Neuron (in vitro differentiated cells): ENCODE results near the gene ZNF121.
"Not testable (repeated sequence)": the region's sequence is repeated elsewhere in the genome, so short reads cannot be mapped to it uniquely, and the experiment has no call there.

Experiments
- H2AFZ ChIP-seq: one replicate; pipeline ENCODE4 v1.6.1; 2013; ENCODE audit warnings: low read depth, mild to moderate bottlenecking, inconsistent platforms, low read length, moderate library complexity
- H3K27me3 ChIP-seq: one replicate; pipeline ENCODE4 v1.6.1; 2013; ENCODE audit warnings: low read length; ENCODE audit not compliant: insufficient read depth
- H3K36me3 ChIP-seq: one replicate; pipeline ENCODE4 v1.6.1; 2013; ENCODE audit warnings: low read length; ENCODE audit not compliant: insufficient read depth
- H3K4me1 ChIP-seq: one replicate; pipeline ENCODE4 v1.6.1; 2013; ENCODE audit warnings: low read length; ENCODE audit not compliant: insufficient read depth
- H3K4me3 ChIP-seq: 2 replicates; pipeline ENCODE4 v1.5.1; 2013; ENCODE audit warnings: mild to moderate bottlenecking, low read length, moderate library complexity
- H3K9me3 ChIP-seq: one replicate; pipeline ENCODE4 v1.6.1; 2013; ENCODE audit warnings: low read length

ZNF121 gene

DNA sequence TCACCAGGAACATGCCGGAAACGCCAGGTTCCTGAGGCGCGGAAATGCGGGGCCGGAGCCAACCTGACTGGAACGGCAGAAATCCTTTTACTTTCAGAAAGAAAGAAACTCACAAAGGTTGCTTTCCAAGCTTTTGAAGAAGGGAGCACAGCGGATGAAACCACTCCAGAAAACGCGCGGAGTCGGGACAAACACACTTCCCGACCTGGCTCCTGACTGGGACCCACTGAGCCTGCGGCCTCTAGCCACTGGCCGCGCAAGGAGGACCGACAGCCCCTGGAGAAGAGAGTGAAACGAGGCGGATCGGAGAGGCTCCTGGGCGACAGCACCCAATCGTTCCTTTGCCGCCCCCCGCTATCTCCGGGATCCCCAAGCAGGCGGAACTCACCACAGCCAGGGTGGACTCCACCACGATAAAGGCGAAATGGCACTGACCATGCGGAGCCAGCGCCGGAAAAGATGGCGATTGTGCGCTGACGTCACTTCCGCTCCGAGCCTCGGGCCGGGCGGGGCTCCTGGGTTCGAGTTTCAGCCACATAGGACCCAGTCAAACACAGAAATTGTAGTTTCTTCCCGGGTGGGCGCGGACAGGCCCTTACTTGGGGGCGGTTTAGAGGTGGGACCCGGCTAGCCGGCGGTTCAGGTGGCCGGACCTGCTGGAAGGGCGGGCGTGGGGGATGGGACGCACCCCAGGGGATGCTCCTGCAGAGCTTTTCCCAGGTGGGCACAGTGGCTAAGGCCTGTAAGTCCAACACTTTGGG is at the start of gene ZNF121:
Gene ZNF121, minus strand, starts transcription at position 432 of the 761 bp plus-strand sequence. CDS start 16,407 bp downstream, outside the sequence.
- H3K9me3 ChIP-seq = peaks cover 17% of the 10 kb centered on the region
- H3K36me3 ChIP-seq = peaks cover 18% of the 10 kb centered on the region
- H3K4me1 ChIP-seq = peaks cover 2% of the 10 kb centered on the region
- no peaks in the 10 kb centered on the region for H3K27me3 ChIP-seq
- H2AFZ ChIP-seq = peak within 1 kb of the TSS; percentile 74
- peak within 1 kb of the TSS; percentile 97 for H3K4me3 ChIP-seq

DNA sequence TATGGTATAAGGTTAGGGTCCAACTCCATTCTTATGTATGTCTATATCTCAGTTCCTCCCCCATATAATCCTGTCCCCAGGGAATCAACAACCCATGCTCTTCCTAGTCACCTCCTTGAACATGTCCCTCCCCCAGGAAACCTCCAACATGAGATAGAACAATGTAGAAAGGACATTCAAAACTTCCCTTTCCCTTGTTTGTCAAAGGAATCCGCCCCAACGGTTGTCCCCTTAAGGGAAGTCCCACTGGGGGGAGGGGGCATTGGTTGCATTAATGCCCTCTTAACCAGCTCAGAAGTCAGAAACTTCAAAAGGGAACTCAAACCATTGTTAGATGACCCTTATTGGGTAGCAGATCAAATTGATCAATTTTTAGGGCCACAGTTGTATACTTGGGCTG is 43.6 kb upstream of the ZNF121 start:
- Histone ChIP-seq H3K36me3 (peaks cover 42% of the 10 kb centered on the region), H3K4me3 (no peak overlapping the region), H2AFZ (no peak overlapping the region), H3K9me3 (peaks cover 2% of the 10 kb centered on the region), H3K4me1 (peaks cover 2% of the 10 kb centered on the region), H3K27me3 (no peaks in the 10 kb centered on the region)

DNA sequence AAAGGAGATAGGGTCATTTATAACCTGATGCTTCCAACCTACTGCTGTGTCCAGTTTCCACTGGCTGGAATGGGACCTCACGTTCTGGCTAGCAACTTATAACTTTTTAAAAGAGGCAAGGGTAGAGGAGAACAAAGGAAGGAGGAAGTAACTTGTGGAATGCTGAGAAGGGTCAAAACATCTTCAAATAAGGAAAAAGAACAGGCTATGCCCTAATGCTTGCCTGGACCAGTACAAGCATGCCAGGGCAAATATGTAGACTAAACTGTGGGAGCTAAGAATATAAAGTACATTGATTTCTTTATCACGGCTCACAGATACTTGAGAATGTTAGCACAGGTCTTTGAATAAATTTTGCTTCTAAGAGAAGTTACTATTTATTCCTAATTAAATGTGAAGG is 38.2 kb upstream of the ZNF121 start:
- no peaks in the 10 kb centered on the region for H3K9me3 ChIP-seq
- peaks cover 20% of the 10 kb centered on the region for H3K36me3 ChIP-seq
- peaks cover 15% of the 10 kb centered on the region for H3K4me1 ChIP-seq
- no peaks in the 10 kb centered on the region for H3K27me3 ChIP-seq
- H3K4me3 ChIP-seq = peak overlapping the region; percentile 15
- H2AFZ ChIP-seq = no peak overlapping the region

DNA sequence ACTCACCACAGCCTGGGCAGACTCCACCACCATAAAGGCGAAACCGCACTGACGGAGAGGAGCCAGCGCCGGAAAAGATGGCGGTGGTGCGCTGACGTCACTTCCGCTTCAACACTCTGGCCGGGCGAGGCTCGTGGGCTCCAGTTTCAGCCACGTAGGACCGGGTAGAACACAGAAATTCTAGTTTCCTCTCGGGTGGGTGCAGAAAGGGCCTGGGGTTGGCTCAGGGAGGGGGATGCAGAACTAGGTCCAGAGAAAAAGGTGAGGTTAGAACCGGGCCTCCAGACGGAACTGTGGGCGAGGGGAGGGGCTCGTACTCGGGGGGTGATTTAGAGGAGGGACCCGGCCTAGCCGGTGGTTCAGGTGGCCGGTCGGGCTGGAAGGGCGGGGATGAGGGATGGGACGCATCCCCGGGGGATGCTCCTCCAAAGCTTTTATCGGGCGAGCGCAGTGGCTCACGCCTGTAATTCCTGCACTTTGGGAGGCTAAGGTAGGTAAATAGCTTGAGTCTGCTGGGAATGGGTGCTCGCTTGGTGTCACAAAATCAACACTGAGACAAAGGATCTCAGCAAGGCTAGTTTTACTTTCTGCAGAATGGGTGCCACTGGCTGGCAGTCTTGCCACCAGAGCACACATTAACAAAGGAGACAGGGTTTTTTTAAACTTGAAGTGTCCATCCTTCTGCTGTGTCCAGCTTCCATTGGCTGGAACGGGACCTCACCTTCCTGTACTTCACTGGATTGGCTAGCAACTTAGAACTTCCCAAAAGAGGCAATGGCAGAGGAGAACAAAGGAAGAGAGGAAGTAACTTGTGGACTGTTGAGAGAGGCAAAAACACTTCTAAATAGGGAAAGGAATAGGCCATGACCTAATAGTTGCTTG is 37.1 kb upstream of the ZNF121 start, which contains the start of gene ZNF561:
Gene ZNF561, minus strand, starts transcription at position 77 of the 882 bp plus-strand sequence. CDS start 1,776 bp downstream, outside the sequence.
- Histone ChIP-seq H3K36me3 (peaks cover 21% of the 10 kb centered on the region), H3K4me1 (peaks cover 15% of the 10 kb centered on the region), H3K27me3 (no peaks in the 10 kb centered on the region), H3K9me3 (no peaks in the 10 kb centered on the region), H2AFZ (peak within 1 kb of the TSS; percentile 51), H3K4me3 (peak within 1 kb of the TSS; percentile 80)

DNA sequence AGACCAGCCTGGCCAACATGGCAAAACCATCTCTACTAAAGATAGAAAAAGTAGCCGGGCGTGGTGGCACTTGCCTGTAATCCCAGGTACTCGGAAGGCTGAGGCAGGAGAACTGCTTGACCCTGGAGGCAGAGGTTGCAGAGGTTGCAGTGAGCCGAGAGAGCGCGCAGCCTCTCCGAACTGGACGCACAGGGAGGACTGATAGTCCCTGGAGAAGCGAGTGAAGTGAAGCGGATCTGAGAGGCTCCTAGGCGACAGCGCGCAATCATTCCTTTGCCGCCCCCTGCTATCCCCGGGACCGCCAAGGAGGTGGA is 36.5 kb upstream of the ZNF121 start:
- H3K9me3 ChIP-seq = no peaks in the 10 kb centered on the region
- peak overlapping the region; percentile 80 for H3K4me3 ChIP-seq
- H3K4me1 ChIP-seq = peaks cover 15% of the 10 kb centered on the region
- H3K36me3 ChIP-seq = peaks cover 27% of the 10 kb centered on the region
- no peaks in the 10 kb centered on the region for H3K27me3 ChIP-seq
- peak overlapping the region; percentile 51 for H2AFZ ChIP-seq

DNA sequence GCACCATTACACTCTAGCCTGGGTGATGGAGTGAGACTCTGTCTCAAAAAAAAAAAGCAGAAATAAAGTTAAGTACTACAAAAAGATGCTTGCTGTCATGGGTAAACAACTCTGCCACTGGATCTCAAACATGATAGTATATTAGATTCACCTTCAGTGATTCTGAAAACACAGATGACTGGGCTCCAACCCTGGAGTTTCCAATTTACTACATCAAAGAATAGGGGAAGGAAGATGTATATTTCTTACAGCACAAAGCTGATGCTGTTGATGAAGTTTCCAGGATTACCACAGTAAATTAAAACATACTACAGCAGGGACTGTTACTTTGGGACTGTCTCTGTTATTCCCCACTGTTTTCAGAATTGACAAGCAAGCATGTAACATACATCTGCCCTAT is 31.5 kb upstream of the ZNF121 start:
- Histone ChIP-seq H3K36me3 (peaks cover 76% of the 10 kb centered on the region), H3K4me1 (peaks cover 5% of the 10 kb centered on the region)

DNA sequence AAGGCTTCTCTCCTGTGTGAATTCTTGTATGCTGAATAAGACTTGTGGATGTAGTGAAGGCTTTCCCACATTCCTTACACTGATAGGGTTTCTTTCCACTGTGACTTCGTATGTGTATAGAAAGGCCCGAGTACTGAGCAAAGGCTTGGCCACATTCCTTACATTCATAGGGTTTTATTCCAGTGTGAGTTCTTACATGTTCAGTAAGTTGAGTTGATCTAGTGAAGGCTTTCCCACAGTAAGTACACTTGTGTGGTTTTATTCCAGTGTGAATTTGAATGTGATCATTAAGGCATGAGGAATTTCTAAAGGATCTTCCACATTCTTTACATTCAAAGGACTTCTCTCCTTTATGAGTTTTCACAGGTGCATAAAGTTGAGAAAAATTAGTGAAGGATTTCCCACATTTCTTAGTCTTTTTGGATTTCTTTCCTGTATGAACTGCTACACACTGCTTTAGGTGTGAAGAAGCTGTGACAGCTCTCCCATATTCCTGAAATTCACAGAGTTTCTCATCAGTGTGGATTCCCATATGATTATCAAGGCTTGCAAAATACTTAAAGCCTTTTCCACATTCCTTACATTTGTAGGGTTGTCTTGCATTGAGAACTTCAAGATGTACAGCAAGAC is 26.3 kb upstream of the ZNF121 start:
- Histone ChIP-seq H3K4me3 (no peak overlapping the region), H3K27me3 (no peaks in the 10 kb centered on the region), H3K4me1 (no peaks in the 10 kb centered on the region), H3K9me3 (peaks cover 21% of the 10 kb centered on the region), H2AFZ (no peak overlapping the region), H3K36me3 (peaks cover 74% of the 10 kb centered on the region)

More for the DNA sequence above, 31.5 kb upstream of the ZNF121 start:
- Histone ChIP-seq H3K27me3 (no peaks in the 10 kb centered on the region), H2AFZ (no peak overlapping the region), H3K9me3 (peaks cover 16% of the 10 kb centered on the region), H3K4me3 (no peak overlapping the region)

DNA sequence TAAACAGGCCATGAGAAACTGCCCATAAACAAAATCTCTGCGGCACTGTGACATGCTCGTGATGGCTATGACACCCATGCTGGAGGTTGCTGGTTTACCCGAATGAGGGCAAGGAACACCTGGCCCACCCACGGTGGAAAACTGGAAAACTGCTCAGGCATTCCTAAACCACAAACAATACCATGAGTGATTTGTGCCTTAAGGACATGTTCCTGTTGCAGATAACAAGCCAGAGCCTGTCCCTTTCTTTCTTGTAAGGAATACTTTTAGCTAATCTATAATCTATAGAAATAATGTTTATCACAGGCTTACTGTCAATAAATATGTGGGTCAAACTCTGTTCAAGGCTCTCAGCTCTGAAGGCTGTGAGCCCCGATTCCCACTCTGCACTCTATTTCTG is 24.6 kb upstream of the ZNF121 start:
- H3K27me3 ChIP-seq = no peaks in the 10 kb centered on the region
- H3K36me3 ChIP-seq = peaks cover 58% of the 10 kb centered on the region
- H3K4me1 ChIP-seq = no peaks in the 10 kb centered on the region
- peaks cover 21% of the 10 kb centered on the region for H3K9me3 ChIP-seq
- H2AFZ ChIP-seq = no peak overlapping the region
- no peak overlapping the region for H3K4me3 ChIP-seq

DNA sequence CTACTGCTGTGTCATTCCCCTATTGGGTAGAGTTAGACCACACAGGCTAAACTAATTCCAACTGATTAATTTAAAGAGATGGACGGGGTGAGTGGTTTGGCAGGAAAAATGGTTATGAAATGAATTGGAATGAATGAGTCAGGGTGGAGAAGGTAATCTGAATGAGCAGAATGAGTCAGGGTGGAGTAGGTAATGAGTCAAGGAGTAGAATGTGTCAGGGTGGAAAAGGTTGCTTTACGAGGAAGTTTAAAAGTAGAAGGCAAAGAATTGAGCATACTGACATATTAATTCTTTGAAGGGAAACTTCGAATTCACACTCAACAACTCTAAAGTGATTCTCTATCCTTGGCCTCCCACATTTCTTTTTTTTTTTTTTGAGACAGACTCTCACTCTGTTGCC is 12.7 kb upstream of the ZNF121 start:
- no peak overlapping the region for H2AFZ ChIP-seq
- no peaks in the 10 kb centered on the region for H3K27me3 ChIP-seq
- H3K36me3 ChIP-seq = no peaks in the 10 kb centered on the region
- no peaks in the 10 kb centered on the region for H3K9me3 ChIP-seq
- H3K4me1 ChIP-seq = no peaks in the 10 kb centered on the region
- no peak overlapping the region for H3K4me3 ChIP-seq

DNA sequence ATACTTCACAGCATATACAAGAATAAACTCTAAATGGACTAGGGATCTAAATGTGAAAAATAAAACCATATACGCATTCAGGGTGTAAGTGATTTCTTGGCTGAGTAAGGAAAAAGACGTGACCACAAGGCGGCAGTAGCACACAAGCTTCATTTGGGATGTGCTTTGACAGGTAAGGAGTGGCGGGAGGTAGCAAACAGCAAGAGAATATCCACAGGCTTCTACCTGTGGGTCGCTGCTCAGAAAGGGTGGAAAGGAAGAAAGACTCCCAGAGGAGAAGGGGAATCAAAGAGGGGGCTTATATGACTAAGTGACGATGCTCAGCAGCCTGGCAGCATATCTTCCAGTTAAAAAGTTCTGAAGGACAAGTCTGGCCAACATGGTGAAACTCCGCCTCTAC is 2.5 kb upstream of the ZNF121 start:
- Histone ChIP-seq H3K36me3 (peaks cover 6% of the 10 kb centered on the region), H2AFZ (no peak overlapping the region), H3K4me3 (no peak overlapping the region), H3K4me1 (peaks cover 2% of the 10 kb centered on the region), H3K9me3 (peaks cover 9% of the 10 kb centered on the region), H3K27me3 (no peaks in the 10 kb centered on the region)

DNA sequence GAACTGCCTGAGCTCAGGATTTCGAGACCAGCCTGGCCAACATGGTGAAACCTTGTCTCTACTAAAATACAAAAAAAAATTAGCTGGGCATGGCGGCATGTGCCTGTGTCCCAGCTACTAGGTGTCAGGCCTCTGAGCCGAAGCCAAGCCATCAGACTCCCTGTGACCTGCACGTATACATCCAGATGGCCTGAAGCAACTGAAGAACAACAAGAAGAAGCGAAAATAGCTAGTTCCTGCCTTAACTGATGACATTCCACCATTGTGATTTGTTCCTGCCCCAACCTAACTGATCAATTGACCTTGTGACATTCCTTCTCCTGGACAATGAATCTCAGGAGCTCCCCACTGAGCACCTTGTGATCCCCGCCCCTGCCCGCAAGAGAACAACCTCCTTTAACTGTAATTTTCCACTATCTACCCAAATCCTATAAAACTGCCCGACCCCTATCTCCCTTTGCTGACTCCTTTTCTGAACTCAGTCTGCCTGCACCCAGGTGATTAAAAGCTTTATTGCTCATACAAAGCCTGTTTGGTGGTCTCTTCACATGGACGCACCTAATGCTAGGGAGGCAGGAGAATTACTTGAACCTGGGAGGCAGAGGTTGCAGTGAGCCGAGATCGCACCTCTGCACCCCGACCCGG is 2.1 kb downstream of the ZNF121 start:
- H3K9me3 ChIP-seq = peaks cover 30% of the 10 kb centered on the region
- H2AFZ ChIP-seq, H3K4me3 ChIP-seq, H3K4me1 ChIP-seq, H3K27me3 ChIP-seq: not testable (repeated sequence)
- H3K36me3 ChIP-seq = peaks cover 26% of the 10 kb centered on the region

DNA sequence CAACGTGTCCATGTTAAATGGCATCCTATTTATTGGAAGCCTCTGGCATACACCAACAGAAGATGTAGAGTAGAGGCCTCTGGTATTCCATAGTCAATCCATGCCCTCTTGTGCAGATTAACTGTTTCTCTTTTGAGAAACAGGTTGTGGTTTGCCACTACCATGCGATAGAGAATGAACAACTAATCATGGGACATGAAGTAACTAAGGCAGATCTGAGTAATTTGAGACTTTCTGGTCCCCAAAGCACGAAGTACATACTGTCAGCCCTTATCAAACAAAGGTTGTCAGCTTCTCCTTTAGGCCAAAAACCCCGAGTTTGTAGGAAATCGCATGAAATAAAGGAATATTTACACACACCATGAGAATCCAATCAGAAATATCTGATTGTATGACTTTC is 3.6 kb downstream of the ZNF121 start:
- Histone ChIP-seq H3K36me3 (peaks cover 28% of the 10 kb centered on the region), H2AFZ (no peak overlapping the region), H3K4me1 (peaks cover 2% of the 10 kb centered on the region), H3K9me3 (peaks cover 39% of the 10 kb centered on the region), H3K4me3 (no peak overlapping the region), H3K27me3 (no peaks in the 10 kb centered on the region)
